ENCODE results near the gene TRABD2B.

- TF ChIP-seq CTCF (IDR thresholded peaks at IDR 0.05) (no peak), POLR2A (IDR thresholded peaks at IDR 0.05) (no peak)
Observed at GRCh38 chr1:47870480-47870879, 126.7 kb downstream of the TRABD2B start.

Data from breast epithelium (tissue), 3 donors.